DOHH2 (cell line): ENCODE measurements around the gene ST3GAL4.
"Not testable (repeated sequence)": the region's sequence is repeated elsewhere in the genome, so short reads cannot be mapped to it uniquely, and the experiment has no call there.

Experiments
- H3F3A ChIP-seq: fragments of 200-600 bp; sonication (generic), shearing (Covaris generic); 2 replicates; pipeline ENCODE4 v1.6.0; 2016; ENCODE audit warnings: antibody characterized with exemption, mild to moderate bottlenecking; ENCODE audit not compliant: control insufficient read depth, insufficient read depth
- H3K27ac ChIP-seq: fragments of 200-600 bp; sonication (generic); 2 replicates; pipeline ENCODE4 v1.5.1; 2014; ENCODE audit warnings: low read depth, mild to moderate bottlenecking, low read length, moderate library complexity
- H3K27me3 ChIP-seq: fragments of 200-600 bp; sonication (generic); 2 replicates; pipeline ENCODE4 v1.6.1; 2014; ENCODE audit warnings: mild to moderate bottlenecking, low read length, mixed read lengths; ENCODE audit not compliant: control insufficient read depth
- H3K36me3 ChIP-seq: fragments of 200-600 bp; sonication (generic); 2 replicates; pipeline ENCODE4 v1.6.1; 2014; ENCODE audit warnings: mild to moderate bottlenecking, low read length, moderate library complexity, mixed read lengths; ENCODE audit not compliant: control insufficient read depth
- H3K4me1 ChIP-seq: fragments of 200-600 bp; sonication (generic); 2 replicates; pipeline ENCODE4 v1.6.1; 2014; ENCODE audit warnings: mild to moderate bottlenecking, low read length, mixed read lengths; ENCODE audit not compliant: control insufficient read depth
- H3K4me2 ChIP-seq: fragments of 200-600 bp; sonication (generic); 2 replicates; pipeline ENCODE4 v1.6.0; 2014; ENCODE audit warnings: mild to moderate bottlenecking, low read length, moderate library complexity
- H3K4me3 ChIP-seq: fragments of 200-600 bp; sonication (generic); 2 replicates; pipeline ENCODE4 v1.5.1; 2014; ENCODE audit warnings: mild to moderate bottlenecking, low read length, mixed read lengths
- H3K79me2 ChIP-seq: fragments of 200-600 bp; sonication (generic); 2 replicates; pipeline ENCODE4 v1.6.1; 2014; ENCODE audit warnings: mild to moderate bottlenecking, low read length, mixed read lengths; ENCODE audit not compliant: control insufficient read depth
- H3K9me2 ChIP-seq: fragments of 200-600 bp; sonication (generic); replicated peaks from 2 replicates; pipeline ENCODE4 v1.6.1; 2014; ENCODE audit warnings: mild to moderate bottlenecking, low read length, mixed read lengths; ENCODE audit not compliant: control insufficient read depth
- H3K9me3 ChIP-seq: fragments of 200-600 bp; sonication (generic); 2 replicates; pipeline ENCODE4 v1.6.1; 2014; ENCODE audit warnings: antibody characterized with exemption, low read length, mixed read lengths; ENCODE audit not compliant: control insufficient read depth, insufficient read depth
- H4K20me1 ChIP-seq: fragments of 200-600 bp; sonication (generic); 2 replicates; pipeline ENCODE4 v1.6.0; 2014; ENCODE audit warnings: low read depth, mild to moderate bottlenecking, antibody characterized with exemption, low read length, moderate library complexity; ENCODE audit not compliant: control insufficient read depth, insufficient read depth
- EZH2phosphoT487 ChIP-seq: fragments of 200-600 bp; sonication (generic); IDR thresholded peaks from 2 replicates; pipeline ENCODE4 v1.6.1; 2017; ENCODE audit warnings: borderline replicate concordance, mild to moderate bottlenecking, antibody characterized with exemption, low read length, moderate library complexity, mixed read lengths
- TF ChIP-seq, protein P1 (sequence below): fragments of 200-600 bp; sonication (generic); IDR thresholded peaks from one replicate; pipeline ENCODE4 v1.5.1; 2014; ENCODE audit warnings: antibody characterized with exemption, mild to moderate bottlenecking, low read depth, low read length; ENCODE audit not compliant: poor library complexity, severe bottlenecking

The ST3GAL4 gene

DNA sequence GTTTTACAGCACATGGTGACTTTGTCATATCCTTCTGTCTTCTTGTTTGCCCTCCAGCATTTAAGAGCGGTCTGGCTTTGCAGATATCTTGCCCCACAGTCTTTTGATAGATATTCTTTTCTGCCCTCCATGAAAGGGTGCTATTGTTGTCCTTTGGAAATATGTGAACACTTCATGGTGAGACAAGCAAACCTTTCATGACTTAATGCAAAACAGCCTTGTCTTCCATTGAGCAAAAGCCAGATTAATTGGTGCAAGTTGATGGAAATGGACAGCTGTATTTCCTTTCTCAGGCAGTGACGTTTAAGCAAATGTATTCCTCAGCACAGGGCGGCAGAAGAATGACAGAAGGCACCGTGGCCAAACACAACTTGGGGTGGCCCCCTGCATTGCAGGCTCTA is 47.2 kb upstream of the ST3GAL4 start:
- H3K27ac ChIP-seq = no peak overlapping the region
- no peak for TF ChIP-seq EZH2phosphoT487
- TF ChIP-seq, protein P1, sequence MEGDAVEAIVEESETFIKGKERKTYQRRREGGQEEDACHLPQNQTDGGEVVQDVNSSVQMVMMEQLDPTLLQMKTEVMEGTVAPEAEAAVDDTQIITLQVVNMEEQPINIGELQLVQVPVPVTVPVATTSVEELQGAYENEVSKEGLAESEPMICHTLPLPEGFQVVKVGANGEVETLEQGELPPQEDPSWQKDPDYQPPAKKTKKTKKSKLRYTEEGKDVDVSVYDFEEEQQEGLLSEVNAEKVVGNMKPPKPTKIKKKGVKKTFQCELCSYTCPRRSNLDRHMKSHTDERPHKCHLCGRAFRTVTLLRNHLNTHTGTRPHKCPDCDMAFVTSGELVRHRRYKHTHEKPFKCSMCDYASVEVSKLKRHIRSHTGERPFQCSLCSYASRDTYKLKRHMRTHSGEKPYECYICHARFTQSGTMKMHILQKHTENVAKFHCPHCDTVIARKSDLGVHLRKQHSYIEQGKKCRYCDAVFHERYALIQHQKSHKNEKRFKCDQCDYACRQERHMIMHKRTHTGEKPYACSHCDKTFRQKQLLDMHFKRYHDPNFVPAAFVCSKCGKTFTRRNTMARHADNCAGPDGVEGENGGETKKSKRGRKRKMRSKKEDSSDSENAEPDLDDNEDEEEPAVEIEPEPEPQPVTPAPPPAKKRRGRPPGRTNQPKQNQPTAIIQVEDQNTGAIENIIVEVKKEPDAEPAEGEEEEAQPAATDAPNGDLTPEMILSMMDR = no peak

DNA sequence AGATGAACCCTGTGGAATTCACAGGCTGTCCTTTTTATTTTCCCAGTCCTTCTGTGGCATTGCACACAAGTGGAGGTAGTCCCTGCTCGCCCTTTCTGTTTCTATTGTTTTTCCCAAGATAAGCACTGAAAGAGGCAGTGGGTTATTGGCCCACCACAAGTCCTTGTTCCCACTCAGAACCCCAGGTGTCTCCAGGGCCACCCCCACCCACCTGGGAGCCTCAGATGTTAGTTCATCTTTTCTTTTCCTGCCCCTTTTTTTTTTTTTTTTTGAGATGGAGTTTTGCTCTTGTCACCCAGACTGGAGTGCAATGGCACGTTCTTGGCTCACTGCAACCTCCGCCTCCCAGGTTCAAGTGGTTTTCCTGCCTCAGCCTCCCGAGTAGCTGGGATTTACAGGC is 46.7 kb upstream of the ST3GAL4 start:
- H4K20me1 ChIP-seq, H3K27me3 ChIP-seq, H3K27ac ChIP-seq, H3K4me3 ChIP-seq, H3F3A ChIP-seq, H3K4me2 ChIP-seq, H3K9me2 ChIP-seq, H3K9me3 ChIP-seq: not testable (repeated sequence)
- H3K4me1 ChIP-seq = peaks cover 13% of the 10 kb centered on the region
- peaks cover 38% of the 10 kb centered on the region for H3K79me2 ChIP-seq
- peaks cover 48% of the 10 kb centered on the region for H3K36me3 ChIP-seq

More for the DNA sequence above, 47.2 kb upstream of the ST3GAL4 start:
- Histone ChIP-seq H3K36me3 (peaks cover 48% of the 10 kb centered on the region), H3K9me3 (no peaks in the 10 kb centered on the region), H3K9me2 (no peaks in the 10 kb centered on the region), H3K4me3 (no peak overlapping the region), H3F3A (0 out of 2 replicates have a peak, but pooled peaks cover 2% of the 10 kb centered on the region), H3K27me3 (no peaks in the 10 kb centered on the region), H4K20me1 (0 out of 2 replicates have a peak, but pooled peaks cover 3% of the 10 kb centered on the region), H3K4me2 (no peak overlapping the region), H3K79me2 (peaks cover 43% of the 10 kb centered on the region), H3K4me1 (peaks cover 13% of the 10 kb centered on the region)

DNA sequence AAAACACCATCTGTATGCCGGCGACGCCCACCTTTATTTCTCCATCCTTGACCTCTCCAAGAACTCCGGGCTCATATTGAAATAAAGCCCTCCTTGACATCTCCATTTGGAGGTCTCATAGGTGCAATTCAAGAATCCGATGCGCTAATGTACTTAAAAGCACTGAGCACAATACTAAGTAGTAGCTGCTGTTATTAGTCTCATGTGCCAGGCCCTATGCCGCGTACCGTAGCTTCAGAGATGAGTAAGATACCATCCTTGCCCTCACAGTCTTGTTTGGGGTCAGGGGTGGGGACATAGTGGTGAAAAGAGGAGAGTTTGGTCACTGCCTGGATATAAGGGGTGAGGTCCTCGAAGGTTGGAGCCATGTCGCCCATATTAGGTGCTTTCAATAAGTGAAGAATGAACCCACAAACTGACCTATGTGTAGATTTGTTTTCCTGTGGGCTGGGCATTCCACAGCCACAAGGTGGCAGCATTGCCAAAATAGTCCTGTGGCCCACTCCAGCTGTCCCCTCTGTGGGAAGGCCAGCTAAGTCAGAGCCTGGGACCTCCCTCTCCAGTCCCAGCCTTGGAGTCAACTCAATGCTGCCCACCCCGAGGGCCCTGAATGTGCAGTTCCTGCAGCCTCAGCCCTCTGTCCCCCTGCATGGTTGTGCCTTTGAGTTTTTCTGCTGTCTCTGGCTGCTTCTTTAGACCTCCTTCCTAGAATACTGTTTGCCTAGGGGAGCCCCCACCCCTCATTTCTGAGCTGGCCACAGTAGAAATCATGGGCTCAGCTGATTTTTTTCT is 45.1 kb upstream of the ST3GAL4 start:
- Histone ChIP-seq H3K4me1 (peaks cover 13% of the 10 kb centered on the region), H3K79me2 (peaks cover 28% of the 10 kb centered on the region), H3K4me3 (no peak overlapping the region), H3K27me3 (no peaks in the 10 kb centered on the region), H3K4me2 (no peak overlapping the region), H3K9me2 (no peaks in the 10 kb centered on the region), H3K36me3 (peaks cover 55% of the 10 kb centered on the region), H3F3A (0 out of 2 replicates have a peak, but pooled peaks cover 2% of the 10 kb centered on the region), H4K20me1 (0 out of 2 replicates have a peak, but pooled peaks cover 3% of the 10 kb centered on the region), H3K9me3 (no peaks in the 10 kb centered on the region), H3K27ac (no peak overlapping the region)
- no peak for TF ChIP-seq EZH2phosphoT487
- TF ChIP-seq, protein P1 = peak; percentile 82

DNA sequence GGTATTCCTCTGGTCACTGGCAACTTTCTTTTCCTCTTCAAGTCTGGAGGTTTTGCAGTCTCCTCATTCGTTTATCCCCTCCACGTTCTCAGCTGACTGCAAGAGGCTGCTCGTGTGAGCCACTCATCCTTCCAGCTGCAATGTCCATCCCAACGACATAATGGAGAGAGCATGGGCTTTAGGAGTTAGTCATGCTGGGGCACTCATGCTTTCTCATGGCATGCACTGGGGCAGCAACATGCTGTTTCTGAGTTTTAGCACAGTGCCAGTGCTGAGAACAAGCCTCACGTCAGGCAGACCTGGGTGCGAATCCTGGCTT is 44.5 kb upstream of the ST3GAL4 start:
- Histone ChIP-seq H3K4me2 (no peak overlapping the region), H3K27me3 (no peaks in the 10 kb centered on the region), H3K27ac (no peak overlapping the region), H3F3A (0 out of 2 replicates have a peak, but pooled peaks cover 2% of the 10 kb centered on the region), H3K4me3 (no peak overlapping the region), H3K79me2 (peaks cover 22% of the 10 kb centered on the region), H4K20me1 (0 out of 2 replicates have a peak, but pooled peaks cover 3% of the 10 kb centered on the region), H3K36me3 (peaks cover 52% of the 10 kb centered on the region), H3K4me1 (peaks cover 7% of the 10 kb centered on the region), H3K9me3 (no peaks in the 10 kb centered on the region), H3K9me2 (no peaks in the 10 kb centered on the region)
- TF ChIP-seq EZH2phosphoT487 = no peak
- TF ChIP-seq, protein P1 = no peak
